NCI-H748 (cell line): Measurements from ENCODE around the gene DNAJB13.

Source experiments
- DNase-seq: peaks from one replicate; lab custom pipeline; 2025; ENCODE audit not compliant: unreplicated experiment; lab: John Stamatoyannopoulos, UW

The DNAJB13 gene

GRCh38 chr11:73949912-73950311 lies 914 bp upstream of the DNAJB13 start:
- no peak for DNase-seq

- no peak for DNase-seq
Measured at GRCh38 chr11:73951797-73952196, 971 bp downstream of the DNAJB13 start.

GRCh38 chr11:73956876-73957653 lies 6.2 kb downstream of the DNAJB13 start:
- DNase-seq, result no peak

GRCh38 chr11:73957654-73958361 lies 7.0 kb downstream of the DNAJB13 start:
- no peak for DNase-seq

- no peak for DNase-seq
Measured at GRCh38 chr11:73958521-73959141, 7.8 kb downstream of the DNAJB13 start.

- DNase-seq, result no peak
Measured at GRCh38 chr11:73961321-73961720, 10.5 kb downstream of the DNAJB13 start.

GRCh38 chr11:73962101-73962705 lies 11.4 kb downstream of the DNAJB13 start:
- no peak for DNase-seq

- no peak for DNase-seq
Measured at GRCh38 chr11:73963861-73964260, 13.0 kb downstream of the DNAJB13 start.

GRCh38 chr11:73965076-73965763 lies 14.4 kb downstream of the DNAJB13 start:
- DNase-seq, result no peak

GRCh38 chr11:73965764-73966121 lies 14.9 kb downstream of the DNAJB13 start:
- peak; percentile 27 for DNase-seq

- no peak for DNase-seq
Measured at GRCh38 chr11:73968356-73968966, 17.6 kb downstream of the DNAJB13 start.

- no peak for DNase-seq
Measured at GRCh38 chr11:73969091-73969490, 18.3 kb downstream of the DNAJB13 start.

GRCh38 chr11:73969991-73970800 lies 19.4 kb downstream of the DNAJB13 start:
- no peak for DNase-seq

GRCh38 chr11:73971175-73971719 lies 20.4 kb downstream of the DNAJB13 start:
- DNase-seq, result no peak

- no peak for DNase-seq
Measured at GRCh38 chr11:73972187-73972586, 21.4 kb downstream of the DNAJB13 start.

- no peak for DNase-seq
Measured at GRCh38 chr11:73972620-73973449, 22.0 kb downstream of the DNAJB13 start.

GRCh38 chr11:73974604-73975478 lies 24.0 kb downstream of the DNAJB13 start:
- no peak for DNase-seq

GRCh38 chr11:73975479-73975757 lies 24.6 kb downstream of the DNAJB13 start:
- no peak for DNase-seq
